Islet precursor cell (in vitro differentiated cells): ENCODE measurements around the gene KIFC3.
"Not testable (repeated sequence)": the region's sequence is repeated elsewhere in the genome, so short reads cannot be mapped to it uniquely, and the experiment has no call there.

ENCODE experiments used
- DNase-seq: peaks from one replicate; pipeline ENCODE4 v3.0.0-alpha.2; 2018

KIFC3 gene

DNA sequence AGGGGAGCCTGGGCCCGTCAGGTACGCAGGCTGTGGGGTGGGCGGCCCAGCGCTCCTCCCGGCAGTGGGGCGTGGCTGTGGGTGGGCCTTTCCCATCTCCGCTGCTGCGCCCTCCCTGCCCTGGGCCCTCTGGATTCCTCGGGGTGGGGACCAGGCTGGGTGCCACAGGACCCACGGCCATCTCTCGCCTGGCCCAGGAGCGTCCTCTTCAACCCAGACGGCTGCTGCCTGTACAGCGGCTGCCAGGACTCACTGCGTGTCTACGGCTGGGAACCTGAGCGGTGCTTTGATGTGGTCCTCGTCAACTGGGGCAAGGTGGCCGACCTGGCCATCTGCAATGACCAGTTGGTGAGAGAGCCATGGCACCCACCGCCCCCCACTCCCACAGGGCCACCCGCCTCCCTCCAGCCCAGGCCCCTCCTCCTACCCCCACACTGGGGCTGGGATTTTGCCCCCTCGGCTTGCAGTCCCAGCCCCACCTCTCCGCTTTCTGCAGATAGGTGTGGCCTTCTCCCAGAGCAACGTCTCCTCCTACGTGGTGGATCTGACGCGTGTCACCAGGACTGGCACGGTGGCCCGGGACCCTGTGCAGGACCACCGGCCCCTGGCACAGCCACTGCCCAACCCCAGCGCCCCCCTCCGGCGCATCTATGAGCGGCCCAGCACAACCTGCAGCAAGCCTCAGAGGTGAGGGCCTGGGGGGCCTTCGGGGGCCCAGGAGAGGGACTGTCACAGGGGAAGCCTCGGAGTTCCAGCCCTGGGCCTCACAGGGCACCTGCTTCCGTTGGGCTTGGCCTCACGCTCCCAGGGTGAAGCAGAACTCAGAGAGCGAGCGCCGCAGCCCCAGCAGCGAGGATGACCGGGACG lies 49.5 kb downstream of the KIFC3 start:
- DNase-seq = peak; percentile 54

DNA sequence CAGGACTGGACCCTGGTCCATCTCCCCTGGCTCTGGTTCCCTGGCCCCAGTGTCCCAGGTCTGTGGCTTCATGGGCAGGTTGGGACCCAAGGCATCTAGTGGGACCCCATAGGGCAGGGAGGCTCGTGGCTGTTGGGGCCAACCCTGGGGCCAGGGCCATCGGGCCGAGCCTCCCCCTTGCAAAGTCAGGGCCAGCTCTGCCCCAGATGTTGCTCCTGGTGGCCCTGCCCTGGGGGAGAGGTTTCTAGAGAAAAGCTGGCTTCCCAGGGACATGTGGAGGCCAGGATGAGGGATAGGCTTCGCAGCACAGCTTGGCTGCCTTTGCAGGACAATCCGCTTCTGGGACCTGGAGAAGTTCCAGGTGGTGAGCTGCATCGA lies 50.1 kb downstream of the KIFC3 start:
- DNase-seq = no peak

DNA sequence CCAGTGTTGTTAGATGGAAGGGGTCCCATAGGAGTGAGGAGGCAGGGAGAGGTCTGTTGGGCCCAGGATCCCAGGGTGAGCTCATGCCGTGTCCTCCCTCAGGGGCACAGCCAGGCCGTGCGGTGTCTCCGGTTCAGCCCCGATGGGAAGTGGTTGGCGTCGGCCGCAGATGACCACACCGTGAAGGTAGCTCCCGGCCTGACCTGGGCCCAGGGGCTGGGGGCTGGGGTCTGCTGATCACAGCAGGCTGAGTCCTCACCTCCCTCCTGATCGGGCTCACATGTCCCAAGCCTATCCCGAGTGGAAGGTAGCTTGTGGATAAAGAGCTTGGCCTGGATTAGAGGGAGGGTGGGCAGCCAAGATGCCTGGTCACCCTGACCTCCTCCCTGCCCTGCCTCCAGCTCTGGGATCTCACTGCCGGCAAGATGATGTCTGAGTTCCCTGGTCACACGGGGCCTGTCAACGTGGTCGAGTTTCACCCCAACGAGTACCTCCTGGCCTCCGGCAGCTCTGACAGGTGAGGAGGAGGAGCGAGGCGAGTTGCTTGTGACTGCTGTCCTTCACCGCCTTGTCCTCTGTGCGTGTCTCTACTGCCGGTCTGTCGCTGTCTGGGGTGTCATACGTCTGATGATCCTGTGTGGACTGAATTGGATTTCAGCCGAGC lies 50.6 kb downstream of the KIFC3 start:
- no peak for DNase-seq

DNA sequence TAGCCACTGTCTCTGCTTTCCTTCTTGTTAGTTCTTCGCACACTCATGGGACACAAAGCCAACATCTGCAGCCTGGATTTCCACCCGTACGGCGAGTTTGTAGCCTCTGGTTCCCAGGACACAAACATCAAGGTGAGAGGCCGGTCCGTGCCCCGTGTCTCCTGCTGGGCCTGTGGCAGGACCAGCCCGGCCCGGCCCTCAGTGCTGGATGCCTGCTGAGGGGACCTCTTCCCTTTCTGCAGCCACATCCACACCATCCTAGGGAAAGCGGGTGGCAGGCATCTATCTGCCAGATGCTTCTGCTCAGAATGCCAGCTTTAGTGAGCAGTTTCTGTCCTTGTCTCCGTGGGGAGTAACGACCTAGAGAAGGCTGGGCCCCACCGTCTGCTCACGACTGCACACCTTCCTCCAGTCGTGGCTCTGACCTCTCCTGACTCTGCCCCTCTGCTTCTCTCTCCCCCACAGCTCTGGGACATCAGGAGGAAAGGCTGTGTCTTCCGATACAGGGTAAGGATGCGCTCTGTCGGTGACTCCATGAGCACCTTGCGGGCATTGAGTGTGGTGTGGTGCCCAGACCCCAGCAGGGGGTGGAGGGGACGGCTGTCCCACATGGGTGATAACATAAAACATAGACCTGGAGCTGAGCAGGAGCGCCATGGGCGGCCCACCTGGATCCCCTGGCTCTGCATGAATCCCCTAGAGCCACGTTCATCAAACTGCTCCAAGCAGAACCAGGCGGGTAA lies 51.3 kb downstream of the KIFC3 start:
- DNase-seq = no peak

DNA sequence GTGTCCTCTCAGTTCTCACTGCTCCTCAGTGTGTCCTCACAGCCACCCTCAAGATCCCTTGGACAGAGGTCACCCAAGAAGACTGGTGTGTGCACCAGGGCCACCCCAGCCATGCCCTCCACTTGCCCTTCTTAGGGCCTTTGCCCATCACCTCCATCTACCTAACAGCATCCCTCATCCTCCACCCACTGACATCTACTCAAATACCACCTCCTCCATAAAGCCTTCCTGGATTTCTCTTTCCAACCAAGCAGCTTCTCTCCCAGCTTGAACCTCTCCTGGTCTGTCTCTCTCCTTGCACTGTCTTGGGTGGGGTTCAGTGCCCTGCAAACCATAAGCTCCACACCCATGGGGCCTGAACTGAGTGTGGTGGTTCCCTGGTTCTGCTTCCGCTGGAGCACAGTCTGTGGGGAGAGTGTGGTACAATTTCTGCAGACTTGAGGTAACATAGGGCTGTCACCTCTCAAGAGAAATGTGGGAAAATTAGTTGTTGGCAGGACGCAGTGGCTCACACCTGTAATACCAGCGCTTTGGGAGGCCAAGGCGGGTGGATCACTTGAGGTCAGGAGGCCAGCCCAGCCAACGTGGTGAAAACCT lies 52.3 kb downstream of the KIFC3 start:
- no peak for DNase-seq

DNA sequence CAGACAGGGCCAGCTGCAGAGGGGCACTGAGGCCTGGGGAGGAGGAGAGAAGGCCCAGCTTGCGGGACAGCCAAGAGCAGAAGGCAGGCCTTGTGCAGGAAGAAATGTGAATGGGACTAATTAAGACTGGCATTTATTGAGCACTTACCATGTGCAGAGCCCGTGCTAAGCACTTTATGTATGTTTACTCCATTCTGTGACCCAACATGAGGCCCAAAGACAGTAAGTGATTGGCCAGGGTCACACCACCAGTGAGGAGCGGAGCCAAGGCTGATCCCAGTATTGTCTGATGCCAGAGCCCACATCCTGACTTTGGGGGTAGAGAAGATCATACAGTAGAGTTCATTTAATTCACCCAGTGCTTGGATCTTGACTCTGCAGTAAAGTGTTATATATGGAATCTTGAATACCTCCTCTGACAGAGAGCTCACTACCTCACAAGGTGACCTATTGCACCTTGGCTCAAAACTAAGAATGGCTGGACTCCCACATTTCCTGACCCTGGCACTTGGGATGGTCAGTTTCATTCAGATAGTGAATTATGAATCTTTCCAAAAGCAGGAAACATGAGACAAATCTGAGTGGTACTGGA lies 53.1 kb downstream of the KIFC3 start:
- DNase-seq = no peak

DNA sequence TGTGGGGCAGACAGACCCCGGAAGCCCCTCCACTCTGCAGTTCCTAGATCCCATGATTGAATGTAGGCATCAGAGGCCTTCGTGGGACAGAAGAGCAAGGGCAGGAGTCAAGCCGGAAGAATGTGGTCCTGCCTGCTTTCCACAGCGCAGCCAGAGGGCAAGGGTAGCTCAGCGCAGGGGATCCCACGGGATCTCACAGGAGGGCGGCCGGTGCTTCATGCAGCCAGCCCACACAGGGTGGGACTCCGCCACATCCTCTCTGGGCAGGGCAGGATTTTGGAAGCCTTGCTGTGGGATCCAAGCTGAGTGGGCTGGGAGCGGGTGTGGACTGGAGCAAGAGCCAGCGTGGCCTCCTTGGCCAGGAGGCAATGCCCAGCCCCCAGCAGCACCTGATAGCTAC lies 53.7 kb downstream of the KIFC3 start:
- peak; percentile 83 for DNase-seq

DNA sequence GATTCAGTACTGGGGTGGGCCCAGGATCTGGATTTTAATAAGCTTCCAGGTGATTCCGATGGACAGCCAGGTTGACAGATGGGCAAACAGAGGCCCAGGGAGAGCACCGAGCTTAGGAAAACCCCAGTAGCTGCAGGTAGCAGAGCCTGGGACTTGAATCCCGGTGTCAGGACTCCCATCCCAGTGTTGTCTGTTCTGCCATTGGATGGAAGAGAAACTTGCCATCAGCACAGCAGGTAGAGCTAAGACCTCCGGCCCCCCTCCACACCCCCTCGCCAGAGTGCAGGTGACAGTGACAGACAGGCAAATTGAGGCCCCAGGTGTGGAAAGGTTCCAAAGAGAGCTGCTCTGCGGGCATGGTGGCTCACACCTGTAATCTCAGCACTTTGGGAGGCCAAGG lies 54.3 kb downstream of the KIFC3 start:
- DNase-seq = no peak

DNA sequence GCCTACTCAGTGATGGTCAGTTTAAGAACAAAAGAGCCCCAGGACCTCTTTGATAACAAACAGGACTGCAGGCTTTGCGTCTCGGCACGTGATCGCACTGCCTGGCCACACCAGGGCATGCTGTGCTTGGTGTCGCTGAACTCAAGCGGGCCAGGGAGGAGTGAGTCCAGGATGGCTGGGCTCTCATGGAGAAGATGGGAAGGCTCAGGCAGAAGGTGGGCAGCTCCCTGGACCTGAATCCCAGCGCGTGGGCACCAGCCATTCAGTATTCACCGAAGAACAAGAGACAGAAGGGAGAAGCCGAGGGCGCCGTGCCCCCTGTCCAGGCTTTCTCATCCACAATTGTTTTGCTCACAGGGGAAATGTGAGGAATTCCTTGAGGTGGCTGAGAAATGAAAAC lies 54.8 kb downstream of the KIFC3 start:
- DNase-seq = no peak

DNA sequence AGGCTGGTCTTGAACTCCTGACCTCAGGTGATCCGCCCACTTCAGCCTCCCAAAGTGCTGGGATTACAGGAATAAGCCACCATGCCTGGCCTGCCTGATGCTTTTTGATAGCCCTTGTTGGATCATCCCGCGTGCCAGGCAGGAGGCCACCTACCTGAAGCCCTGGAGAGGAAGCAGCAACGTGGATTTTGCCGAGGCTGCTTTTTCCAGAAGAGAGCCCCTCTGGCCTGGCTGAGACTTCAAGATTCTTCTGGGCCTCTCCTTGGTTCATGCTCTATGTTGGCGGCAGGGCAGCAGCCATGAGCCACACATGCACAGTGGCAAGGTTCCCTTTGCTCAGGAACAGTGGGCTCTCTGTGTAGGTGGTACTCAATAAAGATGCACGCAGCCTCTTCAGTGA lies 55.2 kb downstream of the KIFC3 start:
- no peak for DNase-seq

DNA sequence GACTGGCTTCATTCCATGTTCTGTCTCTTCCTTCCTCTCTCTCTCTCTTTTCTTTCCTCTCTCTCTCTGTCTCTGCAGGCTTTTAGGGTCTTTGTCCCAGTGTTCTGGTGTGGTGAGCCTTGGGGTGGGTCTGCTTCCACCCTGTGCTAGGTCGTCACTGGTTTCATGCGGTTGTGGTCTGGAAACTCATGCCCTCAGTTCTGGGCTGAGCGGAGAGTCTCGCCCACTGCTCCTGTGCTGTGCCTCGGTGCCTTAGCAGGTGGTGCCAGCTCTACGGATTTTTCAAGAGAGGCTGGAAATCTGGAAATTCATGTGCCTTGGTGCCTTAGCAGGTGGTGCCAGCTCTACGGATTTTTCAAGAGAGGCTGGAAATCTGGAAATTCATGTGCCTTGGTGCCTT lies 56.0 kb downstream of the KIFC3 start:
- not testable (repeated sequence) for DNase-seq

DNA sequence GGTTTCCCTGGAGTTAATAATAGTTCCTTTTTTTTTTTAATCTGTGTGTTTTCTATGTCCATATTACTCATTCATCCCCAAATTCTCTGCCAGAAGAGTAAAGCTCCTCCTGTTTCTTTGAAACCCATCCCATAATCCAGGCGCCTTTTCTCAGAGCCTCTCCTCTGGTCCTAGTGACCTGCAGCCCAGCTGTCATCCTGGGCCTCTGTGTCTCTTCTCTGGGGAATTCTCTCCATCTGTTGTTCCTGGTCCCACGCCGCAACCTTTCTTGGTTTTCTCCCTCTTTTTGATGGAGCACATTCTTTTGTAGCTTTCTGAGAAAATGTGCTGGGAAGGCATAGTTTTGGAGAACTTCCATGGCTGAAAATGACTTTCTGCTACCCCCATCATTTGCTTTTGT lies 56.5 kb downstream of the KIFC3 start:
- DNase-seq = no peak

DNA sequence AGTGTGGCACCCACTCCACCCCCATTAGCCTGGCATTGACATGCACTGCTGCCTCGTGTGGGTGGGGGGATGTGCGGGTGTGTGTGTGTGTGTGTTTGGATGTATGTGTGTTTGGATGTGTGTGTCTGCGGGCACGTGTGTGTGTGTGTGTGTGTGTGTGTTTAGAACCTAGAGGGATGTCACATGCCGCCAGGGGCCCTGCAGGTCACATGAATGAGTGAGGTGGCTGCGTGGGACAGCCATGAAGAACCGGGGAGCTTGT lies 57.7 kb downstream of the KIFC3 start:
- no peak for DNase-seq

DNA sequence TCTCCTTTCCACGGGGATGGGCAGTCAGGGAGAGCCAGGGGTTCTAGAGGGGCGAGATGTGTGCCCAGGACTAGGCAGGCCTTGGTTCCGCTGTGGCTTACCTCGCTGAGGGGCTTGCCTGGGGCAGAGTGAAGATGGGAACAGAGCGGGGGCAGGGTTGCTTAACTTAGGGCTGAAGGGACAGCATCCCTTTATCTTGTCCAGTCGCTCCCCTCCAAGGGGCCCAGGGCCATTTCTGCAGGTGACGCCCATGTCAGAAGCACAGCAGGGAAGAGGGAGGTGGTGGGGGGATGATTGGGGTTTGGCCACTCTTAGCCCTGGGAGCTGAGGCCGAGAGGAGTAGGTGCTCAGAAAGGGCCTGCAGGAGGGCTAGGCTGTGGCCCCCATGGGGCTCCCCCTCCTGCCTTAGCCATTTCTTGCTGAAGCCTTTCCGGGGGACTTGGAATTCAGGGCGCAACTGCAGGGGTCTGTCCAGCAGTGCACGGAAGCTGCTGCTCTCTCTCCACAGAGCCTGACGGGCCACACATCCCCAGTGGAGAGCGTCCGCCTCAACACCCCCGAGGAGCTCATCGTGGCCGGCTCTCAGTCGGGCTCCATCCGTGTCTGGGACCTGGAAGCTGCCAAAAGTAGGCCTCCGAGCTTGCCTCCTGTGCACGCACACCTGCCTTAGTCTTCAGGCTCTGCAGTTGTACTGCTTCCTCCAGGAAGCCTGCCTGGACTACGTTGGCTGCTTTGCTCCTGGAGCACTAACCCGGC lies 58.2 kb downstream of the KIFC3 start:
- DNase-seq = peak; percentile 49

DNA sequence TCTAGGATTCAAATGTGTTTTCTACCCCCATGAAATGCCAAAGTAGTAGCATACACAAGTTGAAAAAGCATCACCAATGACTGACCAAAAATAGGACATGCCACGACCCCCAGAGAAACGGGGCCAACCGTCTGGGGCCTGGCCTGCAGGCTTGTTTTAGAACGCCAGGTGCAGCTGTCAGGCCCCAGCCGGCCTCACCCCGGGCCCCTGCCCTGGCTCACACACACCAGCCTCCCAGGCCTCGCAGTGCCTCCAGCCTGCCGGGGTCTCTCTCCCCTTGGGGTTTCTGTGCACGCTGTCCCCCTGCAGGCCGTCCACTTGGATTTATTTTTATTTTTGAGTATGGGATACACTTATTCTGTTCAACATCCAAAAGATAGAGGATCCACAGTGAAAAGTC lies 58.8 kb downstream of the KIFC3 start:
- DNase-seq = no peak

DNA sequence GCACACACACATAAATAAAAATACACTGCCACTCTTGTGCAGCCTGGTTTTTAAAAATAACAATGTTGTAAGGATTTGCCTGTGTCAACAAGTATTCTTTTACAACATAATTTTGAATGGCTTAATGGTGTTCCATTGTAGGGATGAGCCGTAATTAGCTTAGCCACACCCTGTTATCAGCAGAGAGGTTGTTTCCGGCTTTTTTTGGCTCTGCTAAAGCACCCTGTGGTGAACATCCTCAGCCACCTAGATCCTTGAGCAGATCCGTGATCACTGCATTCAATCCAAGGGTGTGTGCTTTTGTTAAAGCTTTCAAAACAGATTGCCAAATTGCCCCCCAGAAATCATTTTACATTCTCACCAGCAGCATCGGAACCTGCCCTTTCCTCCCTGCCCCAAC lies 59.7 kb downstream of the KIFC3 start:
- DNase-seq = no peak

DNA sequence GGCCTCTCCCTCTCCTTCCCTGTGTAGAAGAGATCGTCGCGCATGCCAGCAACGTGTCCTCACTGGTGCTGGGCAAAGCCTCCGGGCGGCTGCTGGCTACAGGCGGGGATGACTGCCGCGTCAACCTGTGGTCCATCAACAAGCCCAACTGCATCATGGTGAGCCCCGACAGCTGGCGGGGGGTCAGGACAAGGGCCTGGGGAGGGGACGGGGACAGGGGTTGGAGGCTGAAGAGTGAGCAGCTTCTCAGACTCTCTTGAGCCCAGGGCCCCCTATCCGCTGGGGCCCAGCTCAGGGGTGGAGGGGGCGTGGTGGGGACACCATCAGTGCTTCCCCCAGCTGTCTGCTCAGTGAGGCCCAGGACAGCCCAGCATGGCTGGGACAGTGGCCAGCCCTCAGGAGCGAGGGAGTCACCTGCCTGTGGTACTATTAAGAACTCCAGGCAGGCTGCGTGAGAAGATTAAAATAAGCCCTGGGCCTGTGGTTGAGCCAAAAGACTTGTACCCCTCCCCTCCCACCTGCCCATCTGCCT lies 60.6 kb downstream of the KIFC3 start:
- no peak for DNase-seq

DNA sequence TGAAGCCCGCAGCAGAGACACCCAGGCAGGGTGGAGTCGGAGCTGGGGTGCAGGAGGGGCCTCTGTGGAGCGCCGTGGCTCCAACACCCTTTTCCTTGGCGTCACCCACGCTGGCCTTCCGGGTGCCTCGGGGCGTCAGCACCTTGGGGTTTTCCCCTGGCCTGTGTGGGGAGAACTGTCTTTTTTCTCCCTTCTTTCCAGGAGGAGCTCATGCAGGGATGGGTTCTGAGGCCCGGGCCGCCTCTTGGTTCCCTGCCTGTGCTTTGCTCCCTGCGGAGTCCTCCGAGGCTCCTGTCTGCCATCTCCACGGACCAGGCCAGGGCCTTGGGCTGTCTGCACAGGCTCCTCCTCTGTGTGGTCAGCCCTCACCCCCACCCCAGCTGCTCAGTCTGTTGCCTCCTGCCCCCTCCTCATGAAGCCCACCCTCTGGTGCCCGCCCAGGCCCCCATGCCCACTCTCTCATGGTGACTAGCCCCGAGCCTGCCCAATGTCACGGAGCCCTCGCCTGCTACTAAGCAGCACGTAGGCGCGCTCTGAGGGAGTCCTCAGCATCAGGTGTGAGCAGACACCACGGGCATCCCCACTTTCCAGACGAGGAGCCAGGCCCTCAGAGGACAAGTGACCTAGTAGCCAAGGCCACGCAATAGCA lies 61.7 kb downstream of the KIFC3 start:
- peak; percentile 49 for DNase-seq

DNA sequence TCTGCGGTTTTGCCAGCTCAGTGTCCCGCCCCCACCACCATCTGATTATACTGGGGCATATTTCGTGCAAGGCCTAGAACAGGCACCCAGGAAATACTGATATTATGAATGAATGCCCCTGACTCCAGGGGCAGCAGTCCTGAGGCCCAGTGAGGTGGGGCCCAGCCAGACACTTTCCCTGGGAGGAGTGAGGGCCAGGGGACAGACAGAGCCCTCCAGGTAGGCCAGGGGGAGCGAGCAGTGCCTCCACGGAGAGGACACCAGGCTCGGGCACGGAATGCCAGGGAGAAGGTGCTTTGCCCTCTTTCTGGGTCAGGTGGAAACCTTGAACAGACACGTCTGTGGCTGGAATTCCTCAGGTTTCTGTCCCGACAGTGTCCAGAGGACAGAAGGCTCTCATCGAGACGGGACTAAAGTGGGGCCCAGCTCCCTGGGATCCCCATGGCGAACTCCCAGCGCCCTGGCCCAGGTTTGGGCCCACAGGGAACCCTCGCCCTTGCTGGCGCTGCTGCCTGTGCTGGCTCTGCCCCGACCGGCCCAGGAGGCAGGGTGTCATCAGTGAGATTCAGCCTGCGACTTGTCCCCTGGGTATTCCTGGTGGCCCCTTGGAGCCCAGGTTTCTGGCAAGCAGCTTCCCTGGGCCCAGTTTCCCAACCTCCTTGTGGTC lies 62.4 kb downstream of the KIFC3 start:
- DNase-seq = peak; percentile 47

DNA sequence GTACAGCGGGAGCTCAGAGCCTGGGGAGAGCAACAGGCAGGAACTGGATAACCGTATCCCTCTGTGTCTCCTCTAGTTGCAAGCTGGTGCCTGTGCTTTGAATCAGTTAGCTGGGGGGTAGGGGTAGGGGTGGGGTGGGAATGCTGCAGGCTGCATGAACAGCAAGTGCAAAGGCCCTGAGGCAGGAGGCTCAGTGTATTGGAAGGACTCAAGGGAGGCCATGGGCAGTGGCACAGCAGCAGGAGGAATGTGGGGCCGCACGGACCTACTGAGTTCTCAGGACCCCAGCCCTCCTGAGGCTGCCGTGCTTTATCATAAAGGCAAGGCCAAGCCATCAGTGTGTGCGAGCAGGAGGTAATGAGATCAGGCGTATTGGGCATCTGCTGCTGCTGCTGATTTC lies 63.4 kb downstream of the KIFC3 start:
- peak; percentile 38 for DNase-seq
